ENCODE measurements around the gene TBCK.

GRCh38 chr4:106333186-106333585 is 17.2 kb upstream of the TBCK start:
- TF ChIP-seq CTCF (conservative IDR thresholded peaks at IDR 0.05 in 1 of 2, IDR thresholded peaks at IDR 0.05 in 1 of 2; ENCODE audit: extremely low read depth in 1 of 2, insufficient read depth in 1 of 2, low read depth in 1 of 2, low read length in 2 of 2), result no peak
- TF ChIP-seq EZH2 (IDR thresholded peaks at IDR 0.05; ENCODE audit: borderline replicate concordance, low read length), result no peak

All from mammary epithelial cell (primary cell).